Prostate gland (tissue), 2 donors: ENCODE data around the gene SPATA12. TPM values are rescaled to one million over a fixed set of nuclear protein-coding genes. Genes with fewer than 3 reads are reported as not detected.
"Not testable (repeated sequence)": the region's sequence is repeated elsewhere in the genome, so short reads cannot be mapped to it uniquely, and the experiment has no call there.

Experiments used
- DNase-seq: peaks from one replicate; pipeline ENCODE4 v3.0.0-alpha.2; 2019; ENCODE audit warnings: low spot score
- H3K27ac ChIP-seq, 2 donors: fragments of 200-600 bp; sonication (generic); 2 replicates each; pipeline ENCODE4 v1.5.1; 2017 to 2019
- H3K27me3 ChIP-seq: fragments of 200-600 bp; sonication (generic); replicated peaks from 2 replicates; pipeline ENCODE4 v1.5.1; 2019; ENCODE audit not compliant: insufficient read depth
- H3K36me3 ChIP-seq, 2 donors: fragments of 200-600 bp; sonication (generic); 1 replicate in 1 of 2; 2 replicates in 1 of 2; pipeline versions ENCODE4 v1.5.1 to v1.8.1; 2017 to 2019
- H3K4me1 ChIP-seq: fragments of 200-600 bp; sonication (generic); replicated peaks from 2 replicates; pipeline ENCODE4 v1.5.1; 2019
- H3K4me3 ChIP-seq, 2 donors: fragments of 200-600 bp; sonication (generic); 2 replicates each; pipeline ENCODE4 v1.5.1; 2017 to 2019
- H3K9me3 ChIP-seq: fragments of 200-600 bp; sonication (generic); 2 replicates; pipeline ENCODE4 v1.5.1; 2017
- CTCF ChIP-seq, 4 experiments: fragments of 200-600 bp in 2 of 4; fragments of 450-650 bp in 2 of 4; sonication (generic) in 2 of 4; IDR thresholded peaks; 1 replicate in 3 of 4; 2 replicates in 1 of 4; pipeline ENCODE4 v1.5.1; 2016 to 2019; ENCODE audit warnings: antibody characterized with exemption in 4 of 4, mild to moderate bottlenecking in 2 of 4, moderate library complexity in 2 of 4
- POLR2A ChIP-seq: fragments of 450-650 bp; IDR thresholded peaks from one replicate; pipeline ENCODE4 v1.6.1; 2016; ENCODE audit warnings: antibody characterized with exemption, mild to moderate bottlenecking
- POLR2AphosphoS5 ChIP-seq: sonication (generic); formaldehyde crosslinking; IDR thresholded peaks from one replicate; pipeline ENCODE4 v1.6.1; 2017; ENCODE audit warnings: antibody characterized with exemption
- WGBS: methylation state at CpG from one replicate; pipeline ENCODE4 v1.1.5; 2018; 5-methylcytosine and 5-hydroxymethylcytosine counted together
- intact Hi-C: fragments of 100-400 bp; cut with DNase I; formaldehyde crosslinking; loops from one replicate; pipeline ENCODE4 v1.14.2; 2022
- total RNA-seq, 2 donors: library from RNA; depleted of rRNA; stranded (reverse); fragments of >200 nt; gene quantifications; one replicate each; pipeline ENCODE4 v1.1.0, GENCODE V29; 2016

The SPATA12 gene
- total RNA-seq, 2 donors from 2014 or later, result 0.28 TPM; not detected in 1

- intact Hi-C loops, result loop anchor here (2.0 kb wide), 1 partner anchor 85 kb away; no protein-coding TSS in a partner anchor
- Histone ChIP-seq H3K36me3 (no peaks in the 10 kb centered on the region), H3K4me3 (peak overlapping the region; percentile 60 to 66), H3K4me1 (peaks cover 2% of the 10 kb centered on the region), H3K27ac (peak overlapping the region in 1 of 2 donors; percentile 77), H3K9me3 (no peaks in the 10 kb centered on the region), H3K27me3 (no peaks in the 10 kb centered on the region)
- 3% methylated on average over 9 of the region's 25 CpGs for WGBS
- peak; percentile 17 for DNase-seq
- no peak for TF ChIP-seq POLR2AphosphoS5
- TF ChIP-seq CTCF (IDR thresholded peaks at IDR 0.05), result no peak
- no peak for TF ChIP-seq POLR2A
Observed at GRCh38 chr3:57079474-57079831, 19.0 kb downstream of the SPATA12 start.

- H3K27ac ChIP-seq, result no peak overlapping the region
- H3K9me3 ChIP-seq, result no peaks in the 10 kb centered on the region
- WGBS, result 97% methylated on average over 4 of the region's 4 CpGs
- peaks cover 2% of the 10 kb centered on the region for H3K4me1 ChIP-seq
- intact Hi-C loops, result no loop called here
- H3K27me3 ChIP-seq, result no peaks in the 10 kb centered on the region
- H3K4me3 ChIP-seq, result no peak overlapping the region
- H3K36me3 ChIP-seq, result no peaks in the 10 kb centered on the region
- DNase-seq, result no peak
- TF ChIP-seq POLR2A (no peak), POLR2AphosphoS5 (no peak), CTCF (IDR thresholded peaks at IDR 0.05) (no peak)
Observed at GRCh38 chr3:57080171-57080570, 19.7 kb downstream of the SPATA12 start.

- Histone ChIP-seq H3K4me3 (no peak overlapping the region), H3K9me3 (no peaks in the 10 kb centered on the region), H3K36me3 (no peaks in the 10 kb centered on the region), H3K27me3 (no peaks in the 10 kb centered on the region), H3K4me1 (peaks cover under 1% of the 10 kb centered on the region), H3K27ac (no peak overlapping the region)
- TF ChIP-seq CTCF (IDR thresholded peaks at IDR 0.05), result no peak
- no peak for TF ChIP-seq POLR2AphosphoS5
- no peak for TF ChIP-seq POLR2A
- DNase-seq, result no peak
- intact Hi-C loops, result no loop called here
- WGBS, result 81% methylated on average over 3 of the region's 3 CpGs
Observed at GRCh38 chr3:57081173-57081572, 20.7 kb downstream of the SPATA12 start.

GRCh38 chr3:57082481-57082880, 22.0 kb downstream of the SPATA12 start:
- Histone ChIP-seq H3K27ac (no peak overlapping the region), H3K36me3 (no peaks in the 10 kb centered on the region), H3K9me3 (no peaks in the 10 kb centered on the region), H3K27me3 (no peaks in the 10 kb centered on the region), H3K4me3 (no peak overlapping the region), H3K4me1 (no peaks in the 10 kb centered on the region)
- no peak for TF ChIP-seq POLR2A
- TF ChIP-seq POLR2AphosphoS5, result no peak
- no peak for TF ChIP-seq CTCF (IDR thresholded peaks at IDR 0.05)
- intact Hi-C loops, result no loop called here
- no peak for DNase-seq
- WGBS, result 96% methylated on average over 6 of the region's 6 CpGs

GRCh38 chr3:57083266-57083995, 23.0 kb downstream of the SPATA12 start:
- H3K4me1 ChIP-seq, H3K9me3 ChIP-seq, H3K27ac ChIP-seq, H3K27me3 ChIP-seq, H3K4me3 ChIP-seq, H3K36me3 ChIP-seq, intact Hi-C loops, DNase-seq: not testable (repeated sequence)
- WGBS, result 95% methylated on average over 16 of the region's 16 CpGs
